HL-60/S4 treated with phorbol 12-myristate 13-acetate at 8.2 ng/mL for 4 days and 3 days (cell line): Measurements from ENCODE around the gene DCPS.
"Not testable (repeated sequence)": the region's sequence is repeated elsewhere in the genome, so short reads cannot be mapped to it uniquely, and the experiment has no call there.

Source experiments
- in situ Hi-C: fragments of 300-500 bp; cut with MboI; formaldehyde crosslinking; loops from 2 replicates; pipeline ENCODE4 v1.15.0; 2022; ENCODE audit warnings: low sequenced_read_pairs

Gene DCPS, protein sequence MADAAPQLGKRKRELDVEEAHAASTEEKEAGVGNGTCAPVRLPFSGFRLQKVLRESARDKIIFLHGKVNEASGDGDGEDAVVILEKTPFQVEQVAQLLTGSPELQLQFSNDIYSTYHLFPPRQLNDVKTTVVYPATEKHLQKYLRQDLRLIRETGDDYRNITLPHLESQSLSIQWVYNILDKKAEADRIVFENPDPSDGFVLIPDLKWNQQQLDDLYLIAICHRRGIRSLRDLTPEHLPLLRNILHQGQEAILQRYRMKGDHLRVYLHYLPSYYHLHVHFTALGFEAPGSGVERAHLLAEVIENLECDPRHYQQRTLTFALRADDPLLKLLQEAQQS

DNA sequence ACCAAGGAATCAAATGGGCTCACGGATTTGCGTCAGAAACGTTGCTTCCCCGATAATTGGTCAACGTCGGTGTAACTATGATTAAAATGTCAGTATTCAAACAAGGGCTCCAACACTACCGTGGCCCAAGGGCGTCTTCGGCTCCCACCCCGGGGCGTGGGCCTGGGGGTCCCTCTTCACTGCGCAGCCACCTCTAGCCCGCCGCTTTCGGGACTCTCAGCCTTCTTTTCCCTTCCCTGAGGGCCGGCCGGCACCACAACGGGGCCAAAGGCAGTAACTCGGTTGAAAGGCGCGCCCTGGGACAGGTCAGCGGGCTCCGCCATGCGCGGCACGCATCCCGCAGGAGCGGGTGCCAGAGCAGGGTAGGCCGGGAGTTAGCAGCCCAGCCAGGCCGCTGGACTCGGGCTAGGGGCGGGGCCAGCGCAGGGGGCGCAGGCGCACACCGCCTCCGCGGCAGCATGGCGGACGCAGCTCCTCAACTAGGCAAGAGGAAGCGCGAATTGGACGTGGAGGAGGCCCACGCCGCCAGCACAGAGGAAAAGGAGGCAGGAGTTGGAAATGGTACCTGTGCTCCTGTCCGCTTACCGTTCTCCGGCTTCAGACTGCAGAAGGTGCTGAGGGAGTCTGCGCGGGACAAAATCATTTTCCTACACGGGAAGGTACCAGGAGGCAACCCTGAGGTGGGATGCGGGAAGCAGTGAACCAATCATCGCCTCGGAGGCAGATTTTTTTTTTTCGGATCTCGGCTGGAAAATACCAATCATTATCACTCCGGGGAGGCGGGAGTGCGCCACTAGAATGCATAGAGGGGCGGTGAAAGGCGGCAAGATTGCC, at the start of gene DCPS:
DCPS (plus strand) TSS at position 438 of the 834 bp plus-strand sequence; CDS start at position 459, 21 bp downstream.
- in situ Hi-C loops: no loop called here

DNA sequence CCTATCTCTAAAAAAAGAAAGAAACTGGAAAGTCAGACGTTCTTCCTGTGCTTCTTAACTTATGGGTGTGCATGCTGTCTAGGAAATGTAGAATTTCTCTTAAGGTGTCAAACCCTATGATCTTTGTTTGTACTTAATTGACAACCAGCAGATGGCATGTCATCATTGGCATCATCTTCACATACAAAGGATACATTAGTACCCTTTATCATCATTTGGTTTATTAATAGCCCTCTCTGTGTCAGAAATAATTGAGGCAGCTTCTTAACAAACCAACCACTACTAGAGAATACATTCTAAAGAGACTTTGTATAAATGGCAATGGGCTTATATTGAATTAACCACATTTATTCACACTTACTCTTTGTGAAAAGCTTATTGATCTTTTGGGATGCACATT, 49.0 kb upstream of the DCPS start:
- in situ Hi-C loops: no loop called here

DNA sequence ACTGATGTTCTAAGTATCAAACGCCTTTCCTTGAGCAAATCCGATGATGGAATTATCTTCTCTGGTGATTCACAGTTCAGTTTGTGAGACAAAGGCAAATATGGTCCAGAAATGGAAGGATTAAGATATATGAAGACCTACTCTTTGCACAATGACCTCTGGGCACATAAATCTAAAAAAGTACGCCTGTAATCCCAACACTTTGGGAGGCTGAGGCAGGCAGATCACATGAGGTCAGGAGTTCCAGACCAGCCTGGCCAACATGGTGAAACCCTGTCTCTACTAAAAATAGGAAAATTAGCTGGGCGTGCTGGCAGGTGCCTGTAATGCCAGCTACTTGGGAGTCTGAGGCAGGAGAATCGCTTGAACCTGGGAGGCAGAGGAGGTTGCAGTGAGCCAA, 48.4 kb upstream of the DCPS start:
- in situ Hi-C loops: not testable (repeated sequence)

DNA sequence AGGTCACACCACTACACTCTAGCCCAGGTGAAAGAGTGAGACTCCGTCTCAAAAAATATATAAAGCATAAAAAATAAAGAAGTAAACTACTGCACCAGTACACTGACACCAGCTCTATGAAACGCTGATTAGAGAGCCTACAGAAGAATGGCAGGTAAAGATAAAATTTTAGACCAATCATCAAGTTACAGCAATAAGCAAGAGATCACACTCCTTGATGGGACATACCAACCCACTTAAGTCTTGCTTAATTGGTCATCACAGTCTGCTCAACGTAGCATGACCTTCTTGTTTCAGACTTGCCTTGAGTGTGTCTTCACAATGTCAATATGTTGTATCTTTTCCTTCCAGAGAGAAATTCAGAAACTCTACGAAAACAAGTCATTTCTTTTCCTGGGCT, 47.6 kb upstream of the DCPS start:
- in situ Hi-C loops: no loop called here

DNA sequence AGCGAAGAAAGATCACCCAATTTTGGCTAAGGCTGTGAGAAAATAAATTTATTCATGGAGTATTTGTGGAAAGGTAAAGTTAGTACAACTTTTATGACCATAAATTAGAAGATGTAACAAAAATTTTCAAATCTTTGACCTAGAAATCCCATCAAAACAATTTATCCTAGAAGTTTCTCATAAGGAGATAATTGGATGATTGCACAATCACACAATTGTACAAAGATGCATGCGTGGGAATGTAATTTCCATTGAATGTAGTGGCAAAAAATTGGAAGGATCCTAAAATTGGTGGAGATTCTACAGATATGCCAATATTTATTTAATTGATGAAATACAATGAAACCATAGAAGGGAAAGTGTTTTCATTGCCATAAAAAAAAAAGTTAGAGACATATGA, 46.7 kb upstream of the DCPS start:
- in situ Hi-C loops: no loop called here

DNA sequence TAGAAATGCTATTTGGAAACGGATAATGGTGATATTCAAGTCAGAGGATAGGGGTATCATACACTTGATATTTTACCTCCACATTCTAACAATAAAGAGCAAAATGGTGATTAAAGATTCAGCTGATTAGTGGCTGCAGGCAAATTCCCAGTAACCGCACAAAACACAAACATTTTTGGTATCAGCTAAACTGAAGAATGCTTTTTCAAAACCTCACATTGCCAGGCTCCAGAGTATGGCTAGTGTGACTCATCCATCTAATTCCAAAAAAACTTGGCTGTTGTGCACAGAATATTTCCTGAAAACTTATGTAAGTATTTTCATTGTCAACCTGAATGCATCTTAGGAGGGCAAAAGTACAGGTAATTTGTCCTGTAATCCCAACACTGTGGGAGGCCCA, 46.1 kb upstream of the DCPS start:
- in situ Hi-C loops: no loop called here

DNA sequence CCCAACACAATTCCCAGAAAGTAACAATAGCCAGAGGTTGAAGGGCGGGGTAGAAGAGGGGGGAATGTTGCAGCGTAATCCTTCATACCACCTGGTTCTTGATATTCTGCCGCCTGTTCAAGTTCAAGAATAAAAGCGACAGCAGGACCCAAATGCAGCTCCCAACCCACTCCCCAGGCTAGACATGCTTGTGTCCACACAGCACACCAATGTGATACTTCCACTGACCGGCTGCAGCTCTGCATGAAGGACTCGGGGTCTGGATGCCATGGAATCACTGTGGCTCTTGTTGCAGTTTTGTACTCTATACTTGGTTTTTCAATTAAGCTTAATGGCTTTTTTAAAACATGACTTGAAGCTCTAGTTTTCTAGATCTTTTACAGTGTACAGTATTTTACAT, 41.6 kb upstream of the DCPS start:
- in situ Hi-C loops: no loop called here

DNA sequence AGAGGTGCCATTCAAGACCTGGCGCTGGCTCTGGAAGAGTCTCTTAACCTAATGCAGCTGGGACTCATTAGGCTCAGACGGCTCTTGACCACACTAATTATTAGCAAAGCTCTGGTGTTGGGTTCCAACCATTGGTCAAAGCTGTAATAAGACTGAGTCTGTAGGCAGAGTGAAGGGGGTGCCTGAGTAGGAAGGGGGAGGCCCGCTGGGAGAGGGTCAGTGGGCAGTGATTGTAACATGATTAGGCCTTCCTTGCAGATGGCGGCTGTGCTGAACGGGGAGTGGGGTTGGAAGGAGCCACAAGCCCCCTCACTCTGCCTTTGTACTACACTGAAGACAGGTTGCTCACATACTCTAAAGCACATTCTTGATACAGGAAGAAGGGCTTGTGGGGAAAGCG, 40.4 kb upstream of the DCPS start:
- in situ Hi-C loops: no loop called here

DNA sequence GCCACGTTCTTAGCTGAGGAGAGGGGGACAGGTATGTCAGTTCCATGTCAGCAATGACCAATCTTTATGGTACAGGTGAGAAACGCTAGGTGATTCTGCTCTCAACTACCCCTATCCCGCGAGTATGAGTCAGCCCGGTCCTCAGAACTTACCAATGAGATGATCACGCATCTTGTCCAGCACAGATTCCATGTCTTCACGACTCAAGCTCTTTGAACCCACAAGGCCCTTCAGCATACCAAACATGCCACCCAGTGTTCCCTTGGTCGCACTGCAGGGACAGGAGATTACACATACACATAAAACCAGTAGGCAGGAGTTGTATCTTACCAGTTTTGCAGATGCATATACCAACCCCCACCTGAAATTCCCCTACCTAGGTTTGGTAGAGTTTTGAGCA, 38.0 kb upstream of the DCPS start:
- in situ Hi-C loops: no loop called here

DNA sequence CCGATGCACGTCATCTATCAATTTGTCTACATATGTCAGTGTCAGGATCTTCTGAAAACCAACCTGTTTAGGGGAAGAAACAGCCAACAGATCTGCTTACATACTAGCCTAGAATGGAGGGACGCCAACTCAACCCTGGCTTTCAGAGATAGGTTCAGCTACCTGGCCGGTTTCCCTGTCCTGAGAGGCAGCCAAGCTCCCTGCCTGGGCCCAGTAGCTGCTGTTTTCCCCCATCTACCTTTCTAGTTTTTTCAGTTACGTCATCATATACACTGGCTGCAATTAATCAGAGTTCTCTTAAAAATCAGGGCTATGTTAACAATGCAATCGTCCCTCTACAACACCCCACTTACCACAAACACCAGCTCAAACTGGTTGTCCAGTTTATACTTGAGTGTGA, 36.2 kb upstream of the DCPS start:
- in situ Hi-C loops: no loop called here

DNA sequence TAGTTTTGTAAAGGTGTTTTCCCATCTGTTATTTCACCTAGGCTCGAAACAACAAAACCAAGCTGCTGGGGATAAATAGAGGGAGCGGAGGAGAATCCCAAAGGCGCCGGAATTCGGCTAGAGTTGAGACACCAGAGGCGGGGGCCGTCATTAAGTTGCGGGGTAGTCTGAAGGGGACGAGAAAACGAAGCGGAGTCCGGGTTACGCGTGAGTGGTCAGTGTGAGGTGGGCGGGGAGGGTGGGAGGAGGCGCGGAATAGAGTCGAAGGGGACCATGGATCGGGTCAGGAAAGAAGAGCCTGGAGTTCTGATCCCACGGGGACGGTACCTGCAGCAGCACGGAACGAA, 35.5 kb upstream of the DCPS start:
- in situ Hi-C loops: no loop called here

DNA sequence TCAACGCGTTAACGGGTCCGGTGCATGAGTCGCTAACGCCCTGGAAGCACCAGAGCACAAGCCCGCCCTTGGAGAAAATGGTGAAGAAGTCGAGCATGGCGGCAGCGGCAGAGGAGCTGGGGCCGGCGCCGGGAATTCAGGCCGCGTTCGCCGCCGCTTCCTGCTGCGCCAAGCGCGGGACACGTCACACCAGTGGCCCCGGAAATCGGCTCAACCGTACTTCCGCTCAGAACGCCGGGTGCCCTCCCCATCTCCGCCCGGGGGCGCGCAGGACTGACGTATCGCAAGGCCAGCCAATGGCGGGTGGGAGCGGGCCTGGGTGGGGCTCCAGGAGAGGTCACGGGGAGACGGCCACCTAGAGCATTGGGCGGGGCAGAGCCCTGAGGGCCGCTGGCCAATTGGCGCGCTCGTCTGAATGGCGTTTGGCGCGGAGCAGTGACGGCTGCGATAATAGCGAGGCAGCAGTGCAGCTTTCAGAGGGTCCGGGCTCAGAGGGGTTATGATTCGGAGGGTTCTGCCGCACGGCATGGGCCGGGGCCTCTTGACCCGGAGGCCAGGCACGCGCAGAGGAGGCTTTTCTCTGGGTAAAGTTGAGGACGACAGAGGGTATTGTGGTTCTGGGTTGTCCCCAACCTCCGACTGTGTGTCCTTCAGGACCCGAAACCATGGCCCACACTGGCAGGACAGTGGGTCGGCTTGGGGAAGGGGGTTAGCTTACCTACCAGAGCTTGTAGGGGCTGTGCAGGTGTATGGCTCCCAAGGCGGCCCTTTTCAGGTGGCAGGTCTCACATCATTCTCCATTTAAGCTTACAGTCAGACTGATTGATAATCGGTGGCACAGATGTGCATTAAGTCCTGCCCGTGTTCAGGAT, 34.9 kb upstream of the DCPS start, which contains the start of the genes FOXRED1 and SRPRA:
FOXRED1 (plus strand) TSS at position 447 of the 872 bp plus-strand sequence; CDS start at position 500, 53 bp downstream.
SRPRA (minus strand) TSS at position 188 of the 872 bp plus-strand sequence; CDS start at position 97, 91 bp downstream.
- in situ Hi-C loops: no loop called here

DNA sequence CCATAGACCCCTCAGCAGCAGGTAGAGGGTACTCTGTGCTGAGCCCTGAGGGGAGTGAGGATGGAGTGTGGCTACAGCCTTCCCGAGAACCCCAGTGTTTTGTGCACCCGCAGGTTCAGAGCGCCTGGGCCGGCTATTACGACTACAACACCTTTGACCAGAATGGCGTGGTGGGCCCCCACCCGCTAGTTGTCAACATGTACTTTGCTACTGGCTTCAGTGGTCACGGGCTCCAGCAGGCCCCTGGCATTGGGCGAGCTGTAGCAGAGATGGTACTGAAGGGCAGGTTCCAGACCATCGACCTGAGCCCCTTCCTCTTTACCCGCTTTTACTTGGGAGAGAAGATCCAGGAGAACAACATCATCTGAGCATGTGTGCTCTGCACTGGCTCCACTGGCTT, 26.5 kb upstream of the DCPS start:
- in situ Hi-C loops: no loop called here

DNA sequence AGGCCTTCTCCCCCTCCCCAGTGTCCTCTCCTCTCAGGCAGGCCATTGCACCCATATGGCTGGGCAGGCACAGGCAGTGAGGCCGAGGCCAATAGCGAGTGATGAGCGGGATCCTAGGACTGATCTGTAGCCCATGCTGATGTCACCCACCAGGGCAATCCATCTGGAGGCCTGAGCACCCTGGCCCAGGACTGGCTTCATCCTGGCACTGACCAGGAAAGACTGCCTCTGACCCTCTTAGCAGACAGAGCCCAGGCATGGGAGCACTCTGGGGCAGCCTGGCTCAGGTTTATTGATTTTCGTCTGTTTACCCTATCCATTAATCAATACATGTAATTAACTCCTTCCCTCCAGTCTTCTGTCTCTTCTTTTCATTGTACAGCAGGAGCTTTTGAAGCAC, 26.1 kb upstream of the DCPS start:
- in situ Hi-C loops: no loop called here

DNA sequence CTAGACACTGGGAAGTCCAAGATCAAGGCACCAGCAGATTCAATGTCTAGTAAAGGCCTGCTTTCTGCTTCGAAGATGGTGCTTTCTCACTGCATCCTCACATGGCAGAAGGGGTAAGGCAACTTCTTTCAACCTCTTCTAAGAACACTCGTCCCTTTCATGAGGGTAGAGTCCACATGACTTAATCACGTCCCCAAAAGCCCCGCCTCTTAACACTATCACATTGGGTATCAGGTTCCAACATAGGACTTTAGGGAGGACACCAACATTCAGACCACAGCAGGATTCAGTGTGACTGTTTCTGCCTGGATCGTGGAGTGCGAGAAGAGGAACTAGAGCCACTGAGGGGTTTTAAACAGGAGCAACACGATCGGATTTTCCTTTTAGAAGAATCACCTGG, 24.7 kb upstream of the DCPS start:
- in situ Hi-C loops: no loop called here

DNA sequence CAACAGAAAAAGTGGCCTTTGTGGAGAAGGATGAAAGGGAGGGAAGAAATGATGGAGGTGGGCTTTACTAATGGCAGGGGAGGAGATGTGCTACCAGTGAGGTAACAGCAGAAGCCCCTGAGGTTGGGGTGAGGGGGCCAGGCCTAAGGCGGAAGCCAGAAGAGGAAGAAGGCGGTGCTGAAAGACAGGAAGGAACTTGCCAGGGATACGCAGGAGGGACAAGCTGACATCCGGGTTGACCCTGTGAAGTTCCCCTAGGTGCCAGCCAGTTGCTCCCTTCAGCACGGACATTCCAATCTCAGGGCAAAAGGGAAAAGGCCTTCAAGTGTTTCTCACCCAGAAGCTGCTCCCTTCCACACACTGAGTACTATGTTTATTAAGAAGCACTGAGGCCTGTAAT, 23.3 kb upstream of the DCPS start:
- in situ Hi-C loops: no loop called here

DNA sequence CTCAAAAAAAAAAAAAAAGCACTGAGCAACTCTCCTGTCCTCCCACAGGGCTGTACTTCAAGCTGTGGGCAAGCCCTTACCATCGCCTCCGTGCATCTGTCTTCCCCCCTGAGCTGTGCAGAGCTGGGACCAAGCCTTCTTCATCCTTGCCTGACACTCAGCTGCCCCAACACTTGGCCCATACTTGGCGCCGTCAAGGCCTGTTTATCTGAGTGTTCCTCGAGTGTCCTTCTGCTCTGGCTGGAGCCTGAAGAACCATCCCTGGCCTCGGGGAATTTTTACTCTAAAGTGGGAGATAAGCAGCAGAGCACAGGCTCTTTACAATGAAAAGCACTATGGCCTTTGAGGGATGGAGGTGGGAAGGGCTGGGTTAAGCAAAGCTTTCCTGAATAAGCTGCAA, 22.6 kb upstream of the DCPS start:
- in situ Hi-C loops: no loop called here

DNA sequence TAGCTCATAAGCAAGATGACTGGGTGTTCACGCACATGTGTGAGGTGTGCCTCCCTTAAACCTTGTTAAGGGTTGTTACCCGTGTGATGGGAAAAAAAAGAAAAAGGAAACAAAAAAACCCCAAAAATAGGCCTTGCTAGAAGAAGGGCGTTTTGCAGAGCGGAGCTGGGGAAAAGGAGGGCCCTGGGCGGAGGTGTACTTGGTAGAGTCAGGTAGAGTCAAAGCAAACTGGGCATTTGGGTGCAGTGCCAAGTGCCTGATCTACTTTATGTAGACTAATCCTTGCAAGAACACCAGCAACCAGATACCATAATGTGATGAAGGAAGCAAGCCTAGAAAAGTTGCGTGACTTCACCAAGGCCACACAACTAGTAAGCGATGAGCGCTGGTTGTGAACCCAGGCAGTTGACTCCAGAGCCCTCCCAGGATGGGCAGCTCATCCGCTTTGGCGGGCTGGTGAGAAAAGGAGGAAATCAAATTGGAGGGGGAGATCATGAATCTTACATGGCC, 22.1 kb upstream of the DCPS start:
- in situ Hi-C loops: no loop called here

DNA sequence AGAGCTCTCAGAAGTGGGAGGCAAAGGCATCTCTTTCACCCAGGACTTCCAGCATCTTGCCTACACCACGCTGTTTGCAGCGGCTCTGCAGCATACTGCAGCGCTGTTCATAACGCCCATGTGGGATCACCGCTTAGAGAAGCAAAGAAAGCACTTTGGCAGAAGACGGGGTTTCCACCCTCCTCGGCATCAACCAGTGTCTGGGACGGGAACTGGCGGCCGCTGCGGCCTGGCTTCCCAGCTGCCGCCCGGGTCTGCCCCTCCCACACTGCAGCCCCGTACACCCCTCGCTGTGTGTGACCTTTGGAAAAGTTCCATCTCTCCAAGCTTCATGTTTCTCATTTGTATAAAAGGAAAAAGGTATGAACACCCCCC, 21.5 kb upstream of the DCPS start:
- in situ Hi-C loops: no loop called here

DNA sequence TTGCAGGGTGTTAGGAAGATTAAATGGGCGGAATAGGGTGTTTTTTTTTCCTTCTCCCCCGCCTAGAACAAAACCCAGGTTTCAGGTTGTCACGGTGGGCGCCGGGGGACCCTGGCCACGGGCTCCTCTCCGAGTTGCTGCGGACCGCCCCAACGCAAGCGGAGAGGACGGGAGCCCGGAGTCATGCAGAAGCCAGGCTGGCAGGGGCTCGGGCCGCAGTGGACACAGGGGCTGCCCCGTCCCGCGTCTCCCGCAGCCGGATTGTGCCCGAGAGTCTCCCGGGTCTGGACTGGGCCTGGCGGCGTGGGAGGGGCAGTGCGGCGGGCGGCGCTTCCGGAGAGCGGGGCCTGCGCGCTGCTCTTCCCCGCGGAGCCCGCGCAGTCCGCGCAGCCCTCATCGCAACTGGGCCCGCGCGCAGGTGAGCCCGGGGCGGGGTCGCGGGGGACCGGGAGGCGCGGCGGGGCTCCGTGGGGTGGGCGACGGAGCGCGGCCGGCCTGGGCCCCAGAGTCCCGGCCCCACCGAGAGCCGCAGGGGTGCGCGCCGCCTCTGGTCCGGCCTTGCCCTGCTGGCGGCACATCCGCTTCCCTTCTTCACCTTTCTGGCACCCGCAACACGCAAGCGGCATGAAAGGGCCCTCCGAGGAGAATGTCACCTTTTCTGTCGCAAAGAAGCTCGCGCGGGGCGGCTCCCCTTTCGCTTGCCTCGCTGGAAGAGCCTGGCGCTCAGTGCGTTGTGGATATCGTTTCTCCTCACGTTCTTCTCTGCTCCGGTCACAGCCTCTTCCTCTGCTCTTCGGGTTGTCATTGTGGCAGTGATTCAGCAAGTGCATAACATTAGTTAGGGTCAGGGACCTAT, 20.9 kb upstream of the DCPS start, which contains the start of gene TIRAP:
TIRAP (plus strand) TSS at position 358 of the 856 bp plus-strand sequence. CDS start 7,802 bp downstream, outside the sequence.
- in situ Hi-C loops: no loop called here
